ENCODE results near the gene TENM4. TPM values are rescaled to one million over a fixed set of nuclear protein-coding genes. Genes with fewer than 3 reads are reported as not detected.

The TENM4 gene
- polyA plus RNA-seq, 3 donors, result 23.2 to 32.9 (median 23.7) TPM

DNA sequence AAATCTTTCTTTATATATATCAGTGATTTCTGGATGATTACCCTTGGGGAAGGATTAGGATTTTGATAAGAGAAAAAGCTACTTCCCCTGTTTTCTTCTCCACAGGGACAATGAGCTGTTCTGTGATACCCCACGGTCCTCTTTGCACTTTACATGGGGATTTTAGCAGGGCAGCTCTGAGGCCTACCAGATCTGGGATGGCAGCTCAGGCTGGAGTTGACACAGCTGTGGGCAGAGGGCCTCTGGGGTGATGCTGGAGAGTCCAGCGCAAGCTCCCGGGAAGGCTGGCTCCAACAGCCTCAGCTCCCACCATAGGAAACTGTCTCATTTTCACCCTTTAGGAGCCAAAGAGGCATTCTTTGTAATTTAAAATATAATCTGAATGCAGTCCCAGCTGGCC is 482.4 kb downstream of the TENM4 start:
- DNase-seq (ENCODE audit: extremely low read depth in 1 of 11, low read depth in 9 of 11, low spot score in 4 of 11), result no peak

DNA sequence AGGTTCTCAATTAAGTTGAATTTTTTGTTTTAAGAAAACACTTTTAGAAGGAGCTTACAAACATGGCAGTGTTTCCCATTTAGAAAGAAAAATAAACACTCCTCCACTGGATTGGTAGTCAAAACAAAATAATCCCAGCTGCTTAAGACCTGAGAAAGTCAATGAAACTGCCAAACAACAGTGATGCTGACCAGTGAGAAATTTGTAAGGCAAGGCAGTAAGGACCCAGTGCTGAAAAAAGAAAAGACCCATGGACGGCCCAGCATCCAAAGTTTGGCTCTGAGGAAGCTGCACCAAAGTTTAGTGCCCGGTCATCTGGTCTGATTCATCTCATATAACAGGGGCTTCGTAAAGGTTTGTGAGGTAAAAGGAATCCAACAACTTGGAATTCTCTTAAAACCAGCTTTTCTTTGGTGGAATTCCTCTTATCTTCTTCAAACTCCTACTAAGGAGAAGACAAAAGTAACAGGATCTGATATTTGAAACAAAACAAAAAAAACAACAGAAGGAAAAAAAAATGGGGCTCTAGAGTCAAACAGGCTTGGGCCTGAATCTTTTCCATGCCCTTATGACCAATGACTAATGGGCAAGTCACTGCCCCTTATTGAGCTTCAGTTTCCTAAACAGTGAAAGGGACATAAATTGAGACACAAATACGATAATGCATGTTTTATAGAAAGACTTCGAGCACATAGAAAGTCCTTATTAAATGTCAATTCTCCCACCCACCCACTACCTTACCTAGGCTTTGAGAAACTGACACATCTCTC is 483.2 kb downstream of the TENM4 start:
- no peak for DNase-seq (ENCODE audit: extremely low read depth in 1 of 11, low read depth in 9 of 11, low spot score in 4 of 11)

DNA sequence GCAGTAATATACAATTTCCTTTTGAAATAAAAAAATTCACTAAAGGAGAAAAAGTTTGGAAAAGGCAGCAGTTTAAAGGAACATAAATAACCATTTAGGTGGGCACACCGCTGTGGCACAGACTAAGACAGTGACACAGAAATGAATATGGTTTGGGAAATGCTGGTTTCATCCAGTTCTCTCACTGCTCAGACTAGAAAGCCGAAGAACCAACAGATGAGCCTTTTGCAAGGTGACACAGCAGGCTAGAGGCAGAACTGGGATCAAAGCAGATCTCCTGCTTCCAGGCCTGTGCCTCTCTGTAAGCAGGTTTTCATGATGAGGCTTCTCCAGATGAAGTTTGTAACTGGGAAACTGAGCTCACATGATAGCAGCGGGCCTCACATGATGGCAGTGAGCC is 486.1 kb downstream of the TENM4 start:
- no peak for DNase-seq (ENCODE audit: extremely low read depth in 1 of 11, low read depth in 9 of 11, low spot score in 4 of 11)

DNA sequence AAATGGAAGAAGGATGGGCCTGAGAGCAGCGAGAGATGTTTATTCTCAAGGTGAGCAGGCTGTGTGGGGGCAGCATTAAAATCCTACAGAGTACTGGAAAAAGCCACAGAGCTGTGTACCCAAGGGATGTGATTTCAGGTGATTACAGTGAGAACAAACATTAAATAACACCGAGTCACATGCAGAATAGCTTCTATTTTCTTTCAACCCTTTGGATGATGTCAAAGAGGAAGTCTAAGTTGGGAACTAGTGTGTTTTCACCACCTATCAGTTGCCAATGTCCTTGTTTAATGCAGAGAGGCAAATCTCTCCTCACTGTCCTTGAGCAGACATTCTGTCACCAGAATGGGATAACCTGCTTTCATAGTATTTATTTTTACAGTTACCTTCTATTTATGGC is 486.6 kb downstream of the TENM4 start:
- no peak for DNase-seq (ENCODE audit: extremely low read depth in 1 of 11, low read depth in 9 of 11, low spot score in 4 of 11)

DNA sequence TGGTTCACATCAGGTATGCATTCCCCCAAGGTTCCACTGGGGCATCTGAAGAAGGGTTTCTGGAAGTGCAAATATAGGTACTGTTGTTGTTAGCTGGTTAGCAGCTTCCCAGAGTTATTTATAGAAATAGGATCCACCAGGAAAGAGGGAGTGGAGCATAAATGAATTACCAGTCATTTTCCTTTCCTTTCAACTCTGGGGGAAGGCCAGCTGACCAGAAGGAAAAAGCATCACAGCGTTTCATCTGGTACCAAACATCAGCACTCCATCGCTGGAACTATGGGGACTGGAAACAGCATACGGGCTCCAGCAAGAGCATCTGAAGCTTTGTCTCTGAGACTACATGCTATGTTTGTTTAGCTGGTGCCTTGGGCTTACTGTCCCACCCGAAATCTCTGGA is 487.9 kb downstream of the TENM4 start:
- DNase-seq (ENCODE audit: extremely low read depth in 1 of 11, low read depth in 9 of 11, low spot score in 4 of 11), result no peak

DNA sequence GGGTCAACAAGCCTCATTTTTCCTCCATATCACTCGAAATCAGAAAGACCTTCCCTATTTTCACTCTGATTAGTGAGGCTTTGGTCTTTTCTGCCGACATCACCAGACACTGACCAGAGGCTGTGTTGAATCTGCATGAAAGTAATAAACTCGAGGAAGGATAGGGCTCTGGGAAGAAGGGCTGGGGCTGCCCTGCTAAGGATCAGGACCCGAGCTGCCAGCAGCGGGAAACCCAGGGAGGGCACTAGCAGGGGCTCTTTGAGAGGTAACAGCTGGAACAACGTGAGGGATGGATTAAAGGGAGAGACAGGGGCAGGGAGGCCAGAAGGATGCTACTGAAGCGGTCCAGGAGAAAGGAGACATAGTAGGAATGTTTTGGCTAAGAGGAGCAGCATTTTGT is 488.7 kb downstream of the TENM4 start:
- no peak for DNase-seq (ENCODE audit: extremely low read depth in 1 of 11, low read depth in 9 of 11, low spot score in 4 of 11)

DNA sequence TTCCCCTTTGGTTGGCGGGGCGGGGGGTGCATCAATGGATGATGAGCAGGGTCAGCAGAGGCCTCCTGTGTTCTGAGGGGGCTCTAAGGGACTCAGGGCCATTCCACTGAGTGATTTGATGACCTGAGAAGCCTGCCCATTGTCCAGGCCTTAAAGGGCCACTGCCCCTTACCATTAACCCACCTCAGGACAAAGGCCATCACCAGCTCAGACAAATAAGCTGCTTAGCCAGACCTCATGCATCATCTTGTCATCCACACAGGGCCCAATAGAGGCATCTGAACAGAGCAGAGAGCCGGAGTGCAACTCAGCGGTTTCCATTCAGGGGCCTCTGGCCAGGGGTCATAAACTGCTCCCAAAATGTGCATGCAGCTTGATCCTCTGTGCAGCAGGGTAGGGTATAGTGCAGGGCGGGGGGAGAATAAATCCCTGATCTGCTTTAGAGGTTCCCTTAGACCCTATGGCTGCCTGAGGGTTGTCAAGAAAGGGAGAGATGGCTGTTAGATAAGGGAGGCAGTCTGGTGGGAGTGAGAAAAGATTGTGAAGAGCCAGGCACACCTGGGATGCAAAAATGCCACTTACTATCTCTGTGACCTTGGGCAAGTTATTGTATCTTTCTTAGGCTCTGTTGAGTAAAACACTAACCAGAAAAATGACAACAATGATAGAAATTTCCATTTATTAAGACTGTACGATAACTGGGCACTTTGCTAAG is 490.7 kb downstream of the TENM4 start:
- no peak for DNase-seq (ENCODE audit: extremely low read depth in 1 of 11, low read depth in 9 of 11, low spot score in 4 of 11)

DNA sequence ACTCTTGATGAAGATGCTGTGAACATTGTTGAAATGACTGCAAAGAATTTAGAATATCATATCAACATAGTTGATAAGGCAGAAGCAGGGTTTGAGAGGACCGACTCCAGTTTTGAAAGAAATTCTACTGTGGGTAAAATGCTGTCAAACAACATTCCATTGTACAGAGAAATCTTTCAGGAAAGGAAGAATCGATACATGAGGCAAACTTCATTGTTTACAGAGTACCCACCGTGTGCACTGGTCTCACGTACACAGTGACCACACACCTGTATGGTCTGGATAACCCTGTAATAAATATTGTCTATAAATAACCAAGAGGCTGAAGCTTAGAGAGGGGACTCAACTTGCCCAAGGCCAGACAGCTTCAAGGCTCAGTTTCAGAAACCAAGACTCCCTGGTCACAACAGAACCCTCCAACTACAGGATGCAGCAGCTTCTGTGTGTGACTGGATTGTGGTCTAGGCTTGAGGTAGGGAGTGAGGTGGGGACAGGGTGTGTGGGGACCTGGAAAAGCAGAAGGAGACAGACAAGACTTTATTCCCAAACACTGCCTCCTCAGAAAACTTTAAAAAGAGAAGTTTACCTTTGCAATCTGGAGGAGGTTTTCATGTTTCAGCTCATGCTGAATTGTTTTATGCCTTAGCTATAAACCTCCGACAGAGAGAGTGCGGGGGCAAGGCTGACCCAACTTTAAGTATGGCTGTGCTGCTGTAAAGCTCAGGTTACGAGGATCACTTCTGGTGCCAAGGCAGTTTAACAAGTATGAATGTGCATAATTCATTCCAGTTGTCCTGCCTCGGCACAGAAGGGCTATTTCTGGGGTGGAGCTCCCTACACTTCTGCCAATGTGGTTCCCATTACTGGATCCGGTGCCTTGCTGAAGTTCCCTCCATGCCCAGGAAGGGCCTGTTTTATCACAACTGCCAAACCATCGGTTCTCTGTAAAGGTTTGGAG is 493.6 kb downstream of the TENM4 start:
- DNase-seq (ENCODE audit: extremely low read depth in 1 of 11, low read depth in 9 of 11, low spot score in 4 of 11), result peak in 1 of 11 donors; percentile 68

DNA sequence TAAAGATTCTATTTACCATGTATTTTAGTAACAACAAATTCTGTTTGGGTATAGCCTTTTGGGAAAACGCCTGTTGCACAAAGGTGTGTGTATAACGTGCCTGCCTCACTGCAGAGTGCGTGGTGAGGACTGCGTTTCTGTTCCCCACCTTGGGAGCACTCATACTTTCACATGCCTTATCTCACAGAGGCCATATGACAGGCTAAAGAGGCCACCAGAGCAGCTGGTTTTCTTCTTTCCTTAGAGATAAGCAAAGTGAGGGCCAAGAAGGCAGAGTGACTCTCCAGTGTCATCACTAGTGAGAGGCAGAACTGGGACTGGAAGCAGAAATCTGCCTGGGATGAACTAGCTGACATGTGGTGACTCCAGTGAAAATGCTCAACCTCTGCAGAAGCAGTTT is 497.0 kb downstream of the TENM4 start:
- DNase-seq (ENCODE audit: extremely low read depth in 1 of 11, low read depth in 9 of 11, low spot score in 4 of 11), result no peak

DNA sequence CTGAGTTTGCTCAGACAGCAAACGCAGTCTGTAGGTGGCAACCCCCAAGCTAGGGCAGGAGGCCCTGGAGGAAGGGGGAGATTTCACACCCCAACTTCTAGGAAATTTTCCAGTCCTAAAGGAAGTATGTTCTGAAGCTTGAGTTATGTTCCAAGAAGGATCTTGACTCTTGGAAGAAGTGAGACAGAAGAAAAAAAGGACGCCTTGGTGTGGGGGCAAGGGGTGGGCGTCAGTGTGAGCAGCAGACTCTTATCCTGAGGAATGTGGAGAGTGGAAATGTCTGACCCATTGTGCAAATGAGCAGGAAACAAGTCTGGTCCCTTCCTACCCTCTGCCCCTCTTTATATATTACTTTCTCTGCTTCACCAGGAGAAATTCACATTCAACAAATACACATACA is 497.7 kb downstream of the TENM4 start:
- DNase-seq (ENCODE audit: extremely low read depth in 1 of 11, low read depth in 9 of 11, low spot score in 4 of 11), result no peak

DNA sequence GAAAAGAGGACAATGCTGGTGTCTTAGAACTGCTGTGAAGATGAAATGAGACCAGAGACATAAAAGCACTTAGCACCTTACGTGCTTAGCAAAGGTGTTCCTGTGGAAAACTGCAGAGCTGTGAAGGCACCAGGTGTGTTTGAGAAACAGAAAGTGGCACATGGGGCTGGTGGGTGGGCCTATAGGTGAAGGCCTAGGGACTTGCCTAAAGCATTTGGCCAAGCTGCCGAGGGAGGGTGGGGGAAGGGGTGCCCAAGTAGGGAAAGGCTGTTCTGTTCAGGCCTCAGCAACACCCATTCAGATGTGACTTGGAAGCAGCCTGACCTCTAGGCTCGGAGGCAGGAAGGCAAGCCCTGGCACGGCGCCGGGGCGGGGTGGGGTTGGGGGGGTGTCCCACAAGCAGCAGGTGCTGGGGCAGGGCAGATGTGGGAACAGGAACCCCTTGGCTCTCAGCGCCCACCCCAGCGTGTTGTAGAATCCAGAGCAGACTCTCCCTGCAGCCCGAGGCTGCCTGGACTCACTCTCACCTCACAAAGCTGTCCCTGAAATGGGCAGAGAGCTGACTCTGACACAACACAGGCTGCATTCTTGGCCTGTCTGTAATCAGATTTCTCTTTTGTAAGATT is 499.5 kb downstream of the TENM4 start:
- DNase-seq (ENCODE audit: extremely low read depth in 1 of 11, low read depth in 9 of 11, low spot score in 4 of 11), result no peak

DNA sequence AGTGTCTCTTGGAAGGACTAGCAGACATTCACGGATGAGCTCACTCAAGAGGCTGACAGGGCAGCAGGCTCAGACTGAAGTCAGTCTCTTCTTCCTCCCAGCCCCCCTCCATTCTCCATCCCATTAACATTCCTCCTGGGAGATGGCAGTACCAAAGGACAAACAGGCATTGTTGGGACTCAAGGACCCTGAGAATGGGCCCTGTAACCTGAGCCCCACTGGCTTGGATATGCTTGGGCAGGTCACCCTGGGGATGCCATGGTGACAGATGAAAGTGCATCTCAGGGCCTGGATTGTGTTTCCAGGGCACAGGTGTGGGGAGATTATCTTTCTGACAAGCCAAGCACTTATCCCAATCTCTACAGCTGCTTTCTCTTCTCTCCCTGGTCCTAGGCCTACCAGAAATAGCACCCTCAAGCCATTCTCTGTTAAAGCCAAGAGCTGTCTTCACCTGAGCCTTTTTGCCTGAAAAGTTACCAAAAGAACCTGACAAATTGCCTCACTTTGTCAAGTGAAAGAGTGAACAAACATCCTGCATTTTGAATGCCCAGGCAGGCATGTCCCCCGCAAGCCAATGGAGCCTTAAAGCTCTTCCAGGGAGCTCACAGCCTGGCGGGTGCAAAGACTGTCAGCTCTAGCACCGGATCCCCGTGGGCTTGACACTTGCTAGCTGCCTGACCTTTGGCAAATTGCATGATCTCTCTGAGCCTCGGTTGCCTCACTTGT is 500.2 kb downstream of the TENM4 start:
- DNase-seq (ENCODE audit: extremely low read depth in 1 of 11, low read depth in 9 of 11, low spot score in 4 of 11), result peak in 6 of 11 donors; percentile 64 to 81 (median 74)

DNA sequence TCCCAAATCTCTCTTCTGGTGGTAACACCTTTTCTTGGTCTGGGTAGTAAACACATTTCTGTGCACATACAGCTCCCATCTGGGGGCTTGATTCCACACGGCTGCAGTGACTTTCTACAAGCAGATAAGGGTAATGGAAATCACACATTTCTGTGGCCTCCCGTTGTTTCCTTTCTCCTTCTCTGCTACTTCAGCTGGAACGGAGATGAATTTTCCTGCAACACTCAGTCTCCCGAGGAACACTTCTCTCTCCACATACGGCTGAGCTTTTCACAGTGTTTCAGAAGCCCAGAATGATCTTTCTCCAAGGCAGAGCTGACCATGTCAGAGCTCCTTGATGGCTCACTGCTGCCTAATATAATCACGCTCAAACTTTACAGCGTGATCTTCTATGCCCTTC is 501.9 kb downstream of the TENM4 start:
- DNase-seq (ENCODE audit: extremely low read depth in 1 of 11, low read depth in 9 of 11, low spot score in 4 of 11), result no peak

DNA sequence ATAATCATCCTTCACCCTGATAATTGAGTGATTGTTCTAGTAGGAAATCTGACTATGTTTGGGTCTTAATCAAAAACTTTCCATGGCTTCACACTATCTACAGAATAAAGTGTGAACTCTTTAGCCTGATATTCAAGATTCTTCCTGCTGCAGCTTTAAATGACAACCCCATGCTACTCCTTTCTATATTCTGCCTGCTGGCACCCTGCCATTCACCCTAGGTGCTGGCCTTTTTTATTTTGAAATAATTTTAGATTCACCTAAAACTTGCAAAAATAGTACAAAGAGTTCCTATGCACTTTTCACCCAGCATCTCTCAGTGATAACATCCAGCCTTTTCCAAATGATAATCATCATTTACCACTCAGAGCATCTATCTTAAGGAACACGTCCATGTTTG is 502.8 kb downstream of the TENM4 start:
- no peak for DNase-seq (ENCODE audit: extremely low read depth in 1 of 11, low read depth in 9 of 11, low spot score in 4 of 11)

DNA sequence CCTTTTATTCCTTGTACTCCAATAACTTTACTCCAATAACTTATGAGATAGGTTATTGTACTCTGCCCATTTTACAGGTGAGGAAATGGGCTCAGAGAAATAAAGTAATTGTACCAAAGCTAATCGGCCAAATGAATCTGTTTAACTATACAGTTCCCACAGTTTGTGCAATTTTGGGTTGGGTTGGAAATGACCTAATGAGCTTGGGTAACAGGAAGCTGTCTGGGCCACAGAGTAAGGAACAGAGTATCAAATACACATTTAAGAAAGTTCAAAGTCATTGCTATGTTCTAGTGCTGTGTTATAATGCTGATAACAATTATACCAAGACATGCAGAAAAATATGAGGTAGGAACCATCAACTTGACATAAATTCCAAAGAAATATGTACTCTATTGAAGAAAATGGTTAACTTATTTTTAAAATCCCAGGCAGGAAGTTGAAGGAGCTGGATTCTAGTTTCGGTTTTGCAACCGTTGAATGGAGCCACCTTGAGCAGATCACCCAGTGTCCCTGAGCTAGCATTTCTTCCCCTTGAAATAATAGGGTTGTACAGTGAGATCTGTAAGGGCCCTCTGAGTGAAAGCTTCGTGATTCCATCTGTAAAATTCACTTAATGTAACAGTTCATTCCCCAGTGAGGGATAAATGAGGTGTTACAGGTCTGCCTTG is 505.3 kb downstream of the TENM4 start:
- no peak for DNase-seq (ENCODE audit: extremely low read depth in 1 of 11, low read depth in 9 of 11, low spot score in 4 of 11)

DNA sequence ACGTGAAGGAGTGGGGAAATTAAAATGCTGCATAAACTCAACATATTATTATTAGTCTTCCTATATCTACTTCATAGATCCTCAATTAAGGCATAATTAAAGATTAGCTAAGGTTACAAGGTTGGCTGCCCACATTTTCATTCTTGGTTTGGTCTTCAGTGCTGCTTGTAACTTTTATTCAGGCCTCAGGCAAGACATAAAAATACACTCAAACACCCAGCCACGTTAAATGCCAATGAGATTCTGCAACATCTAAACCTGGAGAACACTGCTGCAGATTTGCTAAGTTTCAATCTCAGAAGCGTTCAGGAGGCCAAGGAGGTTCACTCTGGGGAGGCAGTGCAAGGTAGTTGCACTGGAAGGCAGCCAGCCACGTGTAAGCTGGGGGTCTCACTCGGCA is 507.5 kb downstream of the TENM4 start:
- peak in 1 of 11 donors; percentile 39 for DNase-seq (ENCODE audit: extremely low read depth in 1 of 11, low read depth in 9 of 11, low spot score in 4 of 11)

DNA sequence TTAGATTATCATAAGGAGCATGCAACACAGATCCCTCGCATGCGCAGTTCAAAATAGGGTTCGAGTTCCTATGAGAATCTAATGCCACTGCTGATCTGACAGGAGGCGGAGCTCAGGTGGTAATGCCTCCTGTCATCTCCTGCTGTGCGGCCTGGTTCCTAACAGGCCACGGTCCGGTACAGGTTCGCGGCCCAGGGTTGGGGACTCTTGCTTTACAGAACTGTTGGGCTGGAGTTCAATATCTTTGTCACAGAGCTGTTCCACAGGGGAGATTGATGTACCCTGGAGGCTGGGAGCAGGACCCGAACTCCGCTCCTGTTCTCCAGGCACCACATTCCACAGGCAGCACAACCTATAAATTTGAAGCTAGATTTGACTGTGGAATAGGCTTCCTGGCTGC is 508.1 kb downstream of the TENM4 start:
- no peak for DNase-seq (ENCODE audit: extremely low read depth in 1 of 11, low read depth in 9 of 11, low spot score in 4 of 11)

DNA sequence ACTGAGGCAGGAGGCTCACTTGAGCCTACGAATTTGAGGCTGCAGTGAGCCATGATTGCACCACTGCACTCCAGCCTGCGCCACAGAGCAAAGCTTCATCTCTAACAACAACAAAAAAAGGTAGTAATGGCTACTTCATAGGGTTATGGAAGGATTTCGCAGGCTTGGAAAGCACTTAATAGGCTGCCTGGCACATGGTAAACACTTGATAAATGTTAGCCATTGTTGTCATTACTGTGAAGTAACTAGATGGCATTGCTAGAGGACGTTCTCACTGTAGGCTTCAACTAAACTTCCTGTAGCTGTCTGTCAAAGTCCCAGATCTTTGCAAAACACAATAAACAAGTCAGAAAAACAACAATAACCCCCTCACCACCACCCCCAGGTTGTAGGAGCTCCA is 508.9 kb downstream of the TENM4 start:
- no peak for DNase-seq (ENCODE audit: extremely low read depth in 1 of 11, low read depth in 9 of 11, low spot score in 4 of 11)
